Measurements from ENCODE around the gene DDTL.
A peak's percentile ranks its signal among the peaks of the same experiment; 100 is the strongest.
"Not testable (repeated sequence)": the region's sequence is repeated elsewhere in the genome, so short reads cannot be mapped to it uniquely, and the experiment has no call there.

DDTL gene

GRCh38 chr22:23953485-23953884 is 13.2 kb upstream of the DDTL start:
- DNase-seq (ENCODE audit: low read depth); H3K4me3 ChIP-seq (ENCODE audit: low read depth, low read length): not testable (repeated sequence)

GRCh38 chr22:23954193-23954990 is 12.3 kb upstream of the DDTL start:
- DNase-seq (ENCODE audit: low read depth); H3K4me3 ChIP-seq (ENCODE audit: low read depth, low read length): not testable (repeated sequence)

GRCh38 chr22:23954991-23955305 is 11.7 kb upstream of the DDTL start:
- not testable (repeated sequence) for H3K4me3 ChIP-seq (ENCODE audit: low read depth, low read length); DNase-seq (ENCODE audit: low read depth)

GRCh38 chr22:23955886-23956285 is 10.8 kb upstream of the DDTL start:
- not testable (repeated sequence) for DNase-seq (ENCODE audit: low read depth); H3K4me3 ChIP-seq (ENCODE audit: low read depth, low read length)

- peak; percentile 26 for DNase-seq (ENCODE audit: low read depth)
These were observed 10.3 kb upstream of the DDTL start for GRCh38 chr22:23956301-23956900.

GRCh38 chr22:23961084-23961771 is 5.5 kb upstream of the DDTL start, which contains the start of gene GSTT2B:
GSTT2B (minus strand) TSS chr22:23961195; CDS start chr22:23961131, 64 bp downstream.
- H3K4me3 ChIP-seq (ENCODE audit: low read depth, low read length), result peak within 1 kb of the TSS; percentile 36
- not testable (repeated sequence) for DNase-seq (ENCODE audit: low read depth)

More at GRCh38 chr22:23956301-23956900, 10.3 kb upstream of the DDTL start:
- peak; percentile 84 for TF ChIP-seq CTCF (IDR thresholded peaks at IDR 0.05; ENCODE audit: control insufficient read depth, extremely low read depth, insufficient read depth)
- not testable (repeated sequence) for H3K4me3 ChIP-seq (ENCODE audit: low read depth, low read length)

GRCh38 chr22:23966094-23966493 is 594 bp upstream of the DDTL start:
- not testable (repeated sequence) for DNase-seq (ENCODE audit: low read depth)

GRCh38 chr22:23969071-23969470 is 2.4 kb downstream of the DDTL start:
- TF ChIP-seq CTCF (IDR thresholded peaks at IDR 0.05; ENCODE audit: control insufficient read depth, extremely low read depth, insufficient read depth), result no peak
- no peak for DNase-seq (ENCODE audit: low read depth)
- H3K4me3 ChIP-seq (ENCODE audit: low read depth, low read length), result no peak overlapping the region

More at GRCh38 chr22:23966094-23966493, 594 bp upstream of the DDTL start:
- not testable (repeated sequence) for H3K4me3 ChIP-seq (ENCODE audit: low read depth, low read length)

- no peak for TF ChIP-seq CTCF (IDR thresholded peaks at IDR 0.05; ENCODE audit: control insufficient read depth, extremely low read depth, insufficient read depth)
- no peak overlapping the region for H3K4me3 ChIP-seq (ENCODE audit: low read depth, low read length)
- DNase-seq (ENCODE audit: low read depth), result no peak
These were observed 3.5 kb downstream of the DDTL start for GRCh38 chr22:23970201-23970641.

GRCh38 chr22:23970816-23971486 is 4.3 kb downstream of the DDTL start:
- no peak for TF ChIP-seq CTCF (IDR thresholded peaks at IDR 0.05; ENCODE audit: control insufficient read depth, extremely low read depth, insufficient read depth)
- H3K4me3 ChIP-seq (ENCODE audit: low read depth, low read length), result no peak overlapping the region
- DNase-seq (ENCODE audit: low read depth), result no peak

- H3K4me3 ChIP-seq (ENCODE audit: low read depth, low read length); DNase-seq (ENCODE audit: low read depth): not testable (repeated sequence)
These were observed 5.2 kb downstream of the DDTL start for GRCh38 chr22:23971927-23972326.

GRCh38 chr22:23974345-23974744 is 7.7 kb downstream of the DDTL start, which contains the start of gene DDT:
DDT (minus strand) TSS chr22:23974441; CDS start chr22:23974414, 27 bp downstream.
- DNase-seq (ENCODE audit: low read depth); H3K4me3 ChIP-seq (ENCODE audit: low read depth, low read length): not testable (repeated sequence)

- H3K4me3 ChIP-seq (ENCODE audit: low read depth, low read length); DNase-seq (ENCODE audit: low read depth): not testable (repeated sequence)
These were observed 8.2 kb downstream of the DDTL start for GRCh38 chr22:23974836-23975352.

Measured in LNCaP clone FGC (cell line).